IPS-NIHi11 (cell line): ENCODE results near the gene KMT5B.

Source experiments
- DNase-seq: peaks from one replicate; pipeline ENCODE4 v3.0.0; 2012; ENCODE audit warnings: mixed read lengths, low spot score

Gene KMT5B

GRCh38 chr11:68143310-68143689 is 69.8 kb downstream of the KMT5B start:
- DNase-seq, result no peak

GRCh38 chr11:68142441-68143309 is 70.4 kb downstream of the KMT5B start:
- no peak for DNase-seq

GRCh38 chr11:68142028-68142412 is 71.1 kb downstream of the KMT5B start:
- no peak for DNase-seq

DNA sequence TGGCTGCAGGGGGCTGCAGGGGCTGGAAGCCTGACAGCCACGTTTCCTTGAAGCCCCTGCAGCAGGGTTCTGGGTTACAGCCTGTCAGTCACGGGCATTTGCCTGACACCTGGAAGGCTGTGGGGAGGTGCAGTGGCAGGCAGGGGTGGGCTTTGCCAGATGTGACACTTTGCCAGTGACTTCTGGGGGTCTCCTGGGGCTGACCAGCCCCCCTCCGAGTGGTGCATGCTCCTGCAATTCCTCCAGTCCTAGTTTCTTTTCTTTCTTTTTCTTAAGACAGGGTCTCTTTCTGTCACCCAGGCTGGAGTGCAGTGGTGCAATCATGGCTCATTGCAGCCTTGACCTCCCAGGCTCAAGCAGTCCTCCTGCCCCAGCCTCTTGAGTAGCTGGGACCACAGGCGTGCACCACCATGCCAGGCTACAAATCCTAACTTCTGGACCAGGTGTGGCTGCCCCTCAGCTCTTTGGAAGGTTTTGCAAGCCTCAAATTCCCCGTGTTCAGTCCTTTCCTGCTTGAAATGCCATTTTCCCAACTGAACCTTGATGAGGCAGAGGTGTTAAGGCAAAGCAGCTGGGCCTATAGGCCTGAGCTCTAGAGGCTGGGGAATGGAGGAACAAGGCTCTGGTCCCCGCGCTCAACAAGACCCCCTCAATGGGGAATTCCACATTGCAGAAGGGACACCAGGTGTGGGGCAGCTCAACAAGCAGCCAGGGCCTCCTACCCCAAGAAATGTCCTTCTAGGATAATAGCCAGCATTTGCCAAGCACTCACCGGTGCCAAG is 71.7 kb downstream of the KMT5B start:
- no peak for DNase-seq

- DNase-seq, result no peak
Observed at GRCh38 chr11:68140496-68141245, 72.4 kb downstream of the KMT5B start.

DNA sequence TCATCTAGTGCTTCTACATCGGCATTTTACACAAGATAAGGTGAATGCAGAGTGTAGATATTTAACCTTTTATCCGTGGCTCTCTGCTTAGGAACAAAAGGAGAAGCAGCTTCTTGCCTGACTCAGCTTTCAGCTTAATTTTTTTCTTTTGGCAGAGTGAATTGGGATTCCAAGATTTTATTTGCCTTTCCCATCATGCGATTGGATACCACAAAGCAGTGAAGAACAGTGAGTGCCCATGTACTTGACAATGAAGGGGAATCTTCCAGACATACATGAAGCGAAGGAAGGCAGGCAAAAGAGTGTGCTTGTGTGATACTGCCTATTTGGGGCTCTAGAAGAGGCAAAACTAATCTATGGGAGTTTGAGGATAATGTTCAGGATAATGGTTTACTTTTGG is 74.9 kb downstream of the KMT5B start:
- no peak for DNase-seq

GRCh38 chr11:68137833-68138232 is 75.3 kb downstream of the KMT5B start:
- no peak for DNase-seq

GRCh38 chr11:68136866-68137265 is 76.2 kb downstream of the KMT5B start:
- DNase-seq, result no peak

- DNase-seq, result no peak
Observed at GRCh38 chr11:68135161-68135560, 77.9 kb downstream of the KMT5B start.

DNA sequence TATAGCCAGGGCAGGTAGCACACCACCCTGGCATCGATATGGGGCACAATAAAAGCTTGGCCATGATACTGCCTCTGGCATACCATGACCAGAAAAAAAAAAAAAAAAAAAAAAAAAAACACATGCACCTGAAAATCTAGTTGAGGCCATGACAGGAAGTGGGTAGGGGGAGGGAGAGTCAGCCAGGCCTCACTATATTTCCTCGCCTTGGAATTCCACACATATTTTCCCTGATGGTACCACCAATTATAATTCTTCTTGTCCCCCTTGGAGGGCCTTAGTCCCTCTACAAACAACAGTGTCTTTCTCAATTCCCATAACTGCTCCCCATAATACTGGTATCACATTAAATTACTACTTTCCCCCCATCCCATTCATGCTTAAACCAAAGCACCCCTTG is 79.3 kb downstream of the KMT5B start:
- DNase-seq, result no peak

GRCh38 chr11:68130121-68130520 is 83.0 kb downstream of the KMT5B start:
- no peak for DNase-seq

GRCh38 chr11:68128682-68129327 is 84.3 kb downstream of the KMT5B start:
- no peak for DNase-seq

DNA sequence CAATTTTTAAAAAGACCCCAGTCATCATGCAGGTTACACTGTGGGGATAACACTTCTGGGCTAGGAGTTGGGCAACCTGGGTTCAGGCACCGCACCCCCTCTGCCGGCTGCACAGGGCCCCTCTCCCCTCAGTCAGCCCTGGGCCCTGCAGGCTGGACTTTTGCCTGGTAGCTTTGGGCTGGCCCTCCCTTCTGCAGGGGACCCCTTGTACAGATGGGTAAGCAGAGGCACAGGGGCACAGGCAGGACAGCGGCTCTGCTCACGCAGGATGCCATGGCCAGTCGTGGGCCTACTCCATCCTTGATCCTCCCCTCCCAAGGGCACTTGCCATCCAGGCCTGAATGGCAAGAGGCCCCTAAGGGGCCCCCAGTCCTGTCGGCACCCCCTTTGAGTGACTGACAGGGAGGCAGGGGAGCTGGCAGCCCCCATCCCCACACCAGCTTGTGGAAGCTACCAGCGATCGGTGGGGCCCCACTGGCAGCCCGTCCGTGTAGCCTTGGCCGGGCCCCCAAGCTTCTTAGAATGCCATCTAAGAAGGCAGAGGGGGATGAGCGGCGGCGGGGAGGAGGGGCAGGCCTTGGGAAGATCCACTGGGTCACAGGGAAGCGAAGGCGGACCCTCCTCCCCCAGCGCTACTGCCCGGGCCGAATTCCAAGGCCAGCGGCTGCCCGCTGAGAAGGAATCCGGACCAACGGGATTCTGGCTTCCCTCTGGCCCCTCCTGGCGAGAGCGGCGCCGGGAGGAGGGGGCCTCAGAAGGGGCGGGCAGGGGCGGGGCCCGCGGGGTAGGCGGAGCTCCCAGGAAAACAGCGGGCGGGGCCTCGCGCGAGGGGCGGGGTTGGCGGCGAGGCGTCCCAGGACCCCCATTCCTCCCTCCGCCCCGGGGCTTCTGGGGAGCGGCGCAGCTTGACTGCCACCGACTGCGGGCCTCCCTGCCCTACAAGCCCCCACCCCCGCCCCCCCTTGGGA is 85.1 kb downstream of the KMT5B start:
- peak; percentile 95 for DNase-seq

- DNase-seq, result no peak
Observed at GRCh38 chr11:68125164-68125563, 87.9 kb downstream of the KMT5B start.

GRCh38 chr11:68122936-68123539 is 90.1 kb downstream of the KMT5B start:
- no peak for DNase-seq

- peak; percentile 96 for DNase-seq
Observed at GRCh38 chr11:68121067-68121899, 91.8 kb downstream of the KMT5B start, which contains the start of gene CHKA. Gene CHKA, minus strand, starts transcription at chr11:68121388. Its CDS starts 211 bp downstream, at chr11:68121177.

DNA sequence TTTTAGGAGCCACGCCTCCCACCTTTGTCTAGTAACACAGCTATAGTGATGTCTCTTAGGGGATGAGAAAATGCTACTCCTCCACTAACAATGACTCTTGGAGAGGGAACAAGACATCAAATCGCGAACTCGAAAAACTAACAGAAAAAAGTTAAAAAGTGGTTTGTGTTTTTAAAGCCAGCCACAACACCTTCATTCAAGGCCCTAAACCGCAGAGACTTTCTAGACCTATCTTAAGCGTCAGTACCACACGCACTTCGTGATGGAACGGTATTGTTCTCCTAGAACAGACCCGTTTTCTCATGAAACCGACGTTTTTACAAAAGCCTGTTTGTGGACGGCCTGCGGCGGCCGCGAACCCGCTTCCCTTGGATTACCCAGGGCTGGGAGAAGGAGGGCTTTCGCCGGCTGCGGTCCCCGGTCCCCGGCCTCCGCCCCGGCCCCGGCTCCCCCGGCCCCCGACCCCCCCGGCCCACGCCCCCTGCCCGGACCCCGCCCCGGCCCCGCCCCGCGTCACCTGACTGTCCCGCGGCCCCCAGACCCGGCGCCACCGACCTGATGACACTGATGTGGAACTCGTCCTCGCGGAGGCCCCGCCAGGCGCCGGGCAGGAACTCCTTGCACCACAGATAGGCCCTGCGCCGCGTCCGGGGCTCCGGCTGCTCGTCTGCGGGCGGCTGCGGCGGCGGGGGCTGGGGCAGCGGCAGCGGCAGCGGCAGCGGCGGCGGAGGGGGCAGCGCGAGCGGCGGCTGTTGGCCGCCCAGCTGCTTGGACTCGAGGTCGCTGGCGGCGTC is 92.6 kb downstream of the KMT5B start:
- DNase-seq, result peak; percentile 62

GRCh38 chr11:68118706-68119448 is 94.2 kb downstream of the KMT5B start:
- DNase-seq, result no peak
